ENCODE data around the gene KLRB1.
"Not testable (repeated sequence)": the region's sequence is repeated elsewhere in the genome, so short reads cannot be mapped to it uniquely, and the experiment has no call there.

The KLRB1 gene

GRCh38 chr12:9619411-9620179 is 11.9 kb upstream of the KLRB1 start:
- DNase-seq, result no peak

- DNase-seq, result not testable (repeated sequence)
Observed at GRCh38 chr12:9618906-9619305, 11.2 kb upstream of the KLRB1 start.

- no peak for DNase-seq
Observed at GRCh38 chr12:9617124-9617523, 9.4 kb upstream of the KLRB1 start.

- DNase-seq, result peak; percentile 73
Observed at GRCh38 chr12:9615420-9616136, 7.9 kb upstream of the KLRB1 start.

GRCh38 chr12:9610606-9611005 is 2.9 kb upstream of the KLRB1 start:
- DNase-seq, result not testable (repeated sequence)

- no peak for DNase-seq
Observed at GRCh38 chr12:9606736-9607372, 862 bp downstream of the KLRB1 start.

- DNase-seq, result no peak
Observed at GRCh38 chr12:9606247-9606646, 1.5 kb downstream of the KLRB1 start.

- no peak for DNase-seq
Observed at GRCh38 chr12:9605483-9605882, 2.2 kb downstream of the KLRB1 start.

- no peak for DNase-seq
Observed at GRCh38 chr12:9604287-9604686, 3.4 kb downstream of the KLRB1 start.

- not testable (repeated sequence) for DNase-seq
Observed at GRCh38 chr12:9600426-9600825, 7.3 kb downstream of the KLRB1 start.

GRCh38 chr12:9598363-9598762 is 9.4 kb downstream of the KLRB1 start:
- no peak for DNase-seq

- DNase-seq, result no peak
Observed at GRCh38 chr12:9597365-9597764, 10.4 kb downstream of the KLRB1 start.

GRCh38 chr12:9590441-9590840 is 17.3 kb downstream of the KLRB1 start:
- DNase-seq, result no peak

- no peak for DNase-seq
Observed at GRCh38 chr12:9588749-9589148, 19.0 kb downstream of the KLRB1 start.

- no peak for DNase-seq
Observed at GRCh38 chr12:9587987-9588600, 19.6 kb downstream of the KLRB1 start.

GRCh38 chr12:9577729-9578128 is 30.0 kb downstream of the KLRB1 start:
- DNase-seq, result not testable (repeated sequence)

- DNase-seq, result not testable (repeated sequence)
Observed at GRCh38 chr12:9567151-9567550, 40.6 kb downstream of the KLRB1 start.

GRCh38 chr12:9566113-9566512 is 41.6 kb downstream of the KLRB1 start:
- not testable (repeated sequence) for DNase-seq

- DNase-seq, result not testable (repeated sequence)
Observed at GRCh38 chr12:9564418-9564817, 43.3 kb downstream of the KLRB1 start.

GRCh38 chr12:9562841-9563453 is 44.8 kb downstream of the KLRB1 start:
- DNase-seq, result not testable (repeated sequence)

GRCh38 chr12:9545489-9545888 is 62.2 kb downstream of the KLRB1 start:
- not testable (repeated sequence) for DNase-seq

Data from CD4-positive, alpha-beta T cell treated with Interleukin-10 for 1 hour (primary cell).